HCT116 (cell line): Measurements from ENCODE around the gene APH1B. TPM values are rescaled to one million over a fixed set of nuclear protein-coding genes. Genes with fewer than 3 reads are reported as not detected.

ENCODE experiments used
- ATAC-seq: fragments of 200-7000 bp; cut with Tn5 transposase; 2 replicates; pipeline ENCODE4 v1.9.1; 2020; ENCODE audit warnings: mild to moderate bottlenecking, moderate library complexity
- BruUV-seq: library from RNA; stranded (reverse); fragments of 400-500 nt; replicated peaks from 2 replicates; lab custom pipeline; 2021; lab: Mats Ljungman, UMichigan
- CTCF ChIA-PET: fragments of 300-600 bp; sonication (Branson Sonifier 250); formaldehyde crosslinking; loops from one replicate; lab custom pipeline; 2021; ENCODE audit warnings: antibody characterized with exemption; lab: Charles Lee
- POLR2A ChIA-PET: fragments of 300-600, 350-600 bp; sonication (Branson Sonifier 250); formaldehyde crosslinking; loops from one replicate; lab custom pipeline; 2021; ENCODE audit warnings: antibody characterized with exemption; lab: Charles Lee
- RAD21 ChIA-PET, 2 experiments: fragments of 300-600 bp; sonication (Branson Sonifier 250); formaldehyde crosslinking; loops; one replicate each; lab custom pipeline; 2023; ENCODE audit warnings: low total read pairs in 2 of 2; ENCODE audit not compliant: uncharacterized antibody in 2 of 2, unreplicated experiment in 2 of 2, low non-redundant PET in 1 of 2; lab: Charles Lee
- DNase-seq: peaks from one replicate; pipeline ENCODE4 v3.0.0-alpha.2; 2010; ENCODE audit warnings: low read depth, low spot score
- H2AFZ ChIP-seq: fragments of 200-600 bp; shearing (Covaris generic), sonication (generic); 2 replicates; pipeline ENCODE4 v1.6.1; 2017; ENCODE audit warnings: low read depth, mixed run types, mixed read lengths, antibody characterized with exemption, low read length; ENCODE audit not compliant: poor library complexity, severe bottlenecking
- H3K27ac ChIP-seq: 2 replicates; pipeline ENCODE4 v1.5.1; 2012; ENCODE audit warnings: low read depth, low read length
- H3K27me3 ChIP-seq: fragments of 200-600 bp; sonication (generic); 2 replicates; pipeline ENCODE4 v1.6.1; 2016; ENCODE audit warnings: mixed run types, low read length, mixed read lengths; ENCODE audit not compliant: insufficient read depth
- H3K36me3 ChIP-seq, 2 experiments: fragments of 200-500 bp in 1 of 2; fragments of 200-600 bp in 1 of 2; sonication (Bioruptor generic) in 1 of 2; sonication (generic) in 1 of 2; 2 replicates each; pipeline versions ENCODE4 v1.5.1 to v1.6.1; 2014 to 2016; ENCODE audit warnings: low read length in 2 of 2, inconsistent platforms in 1 of 2, mixed read lengths in 1 of 2, mixed run types in 1 of 2; ENCODE audit not compliant: insufficient read depth in 2 of 2, control insufficient read depth in 1 of 2
- H3K4me1 ChIP-seq, 2 experiments: fragments of 200-600 bp in 1 of 2; sonication (generic) in 1 of 2; 2 replicates each; pipeline versions ENCODE4 v1.5.1 to v1.6.1; 2012 to 2017; ENCODE audit warnings: low read length in 2 of 2, inconsistent platforms in 1 of 2, mild to moderate bottlenecking in 1 of 2, mixed read lengths in 1 of 2, mixed run types in 1 of 2, moderate library complexity in 1 of 2; ENCODE audit not compliant: insufficient read depth in 2 of 2, control insufficient read depth in 1 of 2
- H3K4me2 ChIP-seq: fragments of 200-600 bp; sonication (generic); 2 replicates; pipeline ENCODE4 v1.6.1; 2017; ENCODE audit warnings: mixed run types, low read length, mixed read lengths
- H3K4me3 ChIP-seq, 2 experiments: fragments of 200-600 bp in 1 of 2; sonication (generic) in 1 of 2; replicated peaks in 1 of 2; 2 replicates each; pipeline ENCODE4 v1.5.1; 2011 to 2016; ENCODE audit warnings: low read length in 2 of 2, control low read depth in 1 of 2, low read depth in 1 of 2, mild to moderate bottlenecking in 1 of 2, mixed read lengths in 1 of 2, mixed run types in 1 of 2
- H3K79me2 ChIP-seq: fragments of 200-600 bp; sonication (generic); 2 replicates; pipeline ENCODE4 v1.6.1; 2017; ENCODE audit warnings: mild to moderate bottlenecking, mixed run types, low read length, moderate library complexity, mixed read lengths; ENCODE audit not compliant: insufficient read depth
- H3K9ac ChIP-seq: fragments of 200-600 bp; sonication (generic); 2 replicates; pipeline ENCODE4 v1.6.1; 2016; ENCODE audit warnings: low read length, mixed read lengths
- H3K9me2 ChIP-seq: fragments of 200-600 bp; sonication (generic), shearing (Covaris generic); 2 replicates; pipeline ENCODE4 v1.6.1; 2017; ENCODE audit warnings: mixed run types, mild to moderate bottlenecking, moderate library complexity; ENCODE audit not compliant: insufficient read depth
- H3K9me3 ChIP-seq, 2 experiments: fragments of 200-500 bp in 1 of 2; fragments of 200-600 bp in 1 of 2; sonication (Bioruptor generic) in 1 of 2; sonication (generic) in 1 of 2; 2 replicates each; pipeline ENCODE4 v1.6.1; 2014 to 2017; ENCODE audit warnings: low read length in 2 of 2, mixed read lengths in 2 of 2, inconsistent platforms in 1 of 2, low read depth in 1 of 2, mild to moderate bottlenecking in 1 of 2, mixed run types in 1 of 2, moderate library complexity in 1 of 2; ENCODE audit not compliant: control insufficient read depth in 1 of 2, insufficient read depth in 1 of 2
- H4K20me1 ChIP-seq: fragments of 200-600 bp; sonication (generic), shearing (Covaris generic); 2 replicates; pipeline ENCODE4 v1.6.1; 2017; ENCODE audit warnings: mixed run types, mild to moderate bottlenecking, moderate library complexity; ENCODE audit not compliant: insufficient read depth
- CTCF ChIP-seq, 3 experiments: fragments of 200-600 bp in 1 of 3; sonication (generic) in 1 of 3; IDR thresholded peaks in 2 of 3; conservative IDR thresholded peaks in 1 of 3; 2 replicates each; pipeline ENCODE4 v1.5.1; 2012 to 2017; ENCODE audit warnings: low read depth in 2 of 3, low read length in 2 of 3, antibody characterized with exemption in 1 of 3, borderline replicate concordance in 1 of 3, control low read depth in 1 of 3, mild to moderate bottlenecking in 1 of 3, mixed read lengths in 1 of 3, mixed run types in 1 of 3, moderate library complexity in 1 of 3; ENCODE audit not compliant: insufficient read depth in 1 of 3
- EGR1 ChIP-seq: IDR thresholded peaks from 2 replicates; pipeline ENCODE4 v1.6.1; 2012; ENCODE audit warnings: low read depth
- ELF1 ChIP-seq: IDR thresholded peaks from 2 replicates; pipeline ENCODE4 v1.6.1; 2012; ENCODE audit warnings: low read depth, borderline replicate concordance
- EZH2 ChIP-seq: fragments of 200-600 bp; sonication (generic); IDR thresholded peaks from 2 replicates; pipeline ENCODE4 v1.6.1; 2017; ENCODE audit warnings: antibody characterized with exemption, mixed run types
- FOSL1 ChIP-seq: IDR thresholded peaks from 2 replicates; pipeline ENCODE4 v1.6.1; 2012; ENCODE audit warnings: low read depth
- POLR2A ChIP-seq: IDR thresholded peaks from 2 replicates; pipeline ENCODE4 v1.7.0; 2011; ENCODE audit warnings: borderline replicate concordance; ENCODE audit not compliant: insufficient read depth, insufficient read length; ENCODE audit errors: extremely low read depth
- POLR2AphosphoS5 ChIP-seq: IDR thresholded peaks from 2 replicates; pipeline ENCODE4 v1.6.1; 2011; ENCODE audit warnings: mild to moderate bottlenecking, low read depth, low read length, moderate library complexity
- SP1 ChIP-seq: IDR thresholded peaks from 2 replicates; pipeline ENCODE4 v1.6.1; 2012; ENCODE audit warnings: low read depth
- YY1 ChIP-seq: IDR thresholded peaks from 2 replicates; pipeline ENCODE4 v1.6.1; 2011; ENCODE audit warnings: low read length, low read depth, moderate library complexity, mild to moderate bottlenecking; ENCODE audit not compliant: insufficient replicate concordance; ENCODE audit errors: extremely low read depth
- ZBTB33 ChIP-seq: IDR thresholded peaks from 2 replicates; pipeline ENCODE4 v1.6.1; 2011; ENCODE audit warnings: mild to moderate bottlenecking, low read length, moderate library complexity; ENCODE audit not compliant: insufficient replicate concordance; ENCODE audit errors: extremely low read depth
- ZFX ChIP-seq: fragments of 450-650 bp; IDR thresholded peaks from 2 replicates; pipeline ENCODE4 v1.6.1; 2017
- ZNF274 ChIP-seq: fragments of 200-500 bp; sonication (Bioruptor generic); IDR thresholded peaks from 2 replicates; pipeline ENCODE4 v1.6.1; 2014; ENCODE audit warnings: mild to moderate bottlenecking, low read depth, low read length, inconsistent platforms
- intact Hi-C: fragments of 100-400 bp; cut with micrococcal nuclease; formaldehyde crosslinking; loops from 2 replicates; pipeline ENCODE4 v1.10.0; 2022
- total RNA-seq: library from RNA; stranded (reverse); gene quantifications from one replicate; pipeline ENCODE4 v1.2.1, GENCODE V29; 2021; ENCODE audit not compliant: unreplicated experiment

Gene APH1B
- total RNA-seq, 1 experiment from 2014 or later: 8.5 TPM

DNA sequence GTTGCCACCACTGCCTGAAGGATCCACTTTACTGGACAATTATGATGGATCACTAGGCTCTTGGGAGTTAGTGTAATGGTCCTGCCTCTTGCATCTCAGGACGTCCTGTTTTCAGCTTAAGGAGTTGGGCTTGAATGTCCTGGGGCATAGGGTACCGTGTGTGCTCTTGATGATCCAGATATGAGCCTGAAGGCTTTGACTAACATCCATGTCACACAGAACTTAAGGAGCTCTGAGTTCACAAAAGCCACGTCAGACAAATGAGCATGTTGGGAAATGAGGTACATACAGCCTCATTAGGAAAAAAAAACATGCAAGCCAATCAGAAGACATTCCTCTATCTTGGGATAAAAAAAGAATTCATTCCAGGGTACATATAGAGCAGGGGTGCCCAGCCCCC lies 63.5 kb downstream of the APH1B start:
- RAD21 ChIA-PET: no interaction called here

More for the DNA sequence above, 63.5 kb downstream of the APH1B start:
- Histone ChIP-seq H3K4me3 (no peak overlapping the region), H3K27me3 (no peaks in the 10 kb centered on the region), H2AFZ (no peak overlapping the region), H3K79me2 (no peaks in the 10 kb centered on the region), H3K36me3 (no peaks in the 10 kb centered on the region), H3K9ac (no peak overlapping the region), H3K27ac (no peak overlapping the region), H3K9me2 (no peaks in the 10 kb centered on the region), H3K9me3 (no peaks in the 10 kb centered on the region), H4K20me1 (no peaks in the 10 kb centered on the region), H3K4me2 (no peak overlapping the region), H3K4me1 (no peaks in the 10 kb centered on the region)
- ChIA-PET POLR2A (no interaction called here), CTCF (no interaction called here)
- no peak for ATAC-seq
- intact Hi-C loops: no loop called here
- DNase-seq: no peak
- no TSS peak for BruUV-seq
- TF ChIP-seq EGR1 (no peak), YY1 (no peak), CTCF (IDR thresholded peaks at IDR 0.05 in 2 of 3, conservative IDR thresholded peaks at IDR 0.05 in 1 of 3; ENCODE audit: borderline replicate concordance in 1 of 3, insufficient read depth in 1 of 3, low read depth in 2 of 3, low read length in 2 of 3) (no peak), ZFX (no peak), ZBTB33 (no peak), EZH2 (no peak), POLR2A (no peak), POLR2AphosphoS5 (no peak), ZNF274 (no peak), FOSL1 (no peak), SP1 (no peak), ELF1 (no peak)
